Stimulated activated CD4-positive, alpha-beta T cell treated with anti-CD3 and anti-CD28 coated beads, Interleukin-4, amount 100 ng/mL, for 24 hours (primary cell): ENCODE data around the gene WFS1.

Experiments
- DNase-seq: peaks from one replicate; pipeline ENCODE4 v3.0.0-alpha.2; 2020

Gene WFS1

GRCh38 chr4:6302869-6303268 is 33.2 kb downstream of the WFS1 start:
- DNase-seq: no peak

GRCh38 chr4:6303943-6304342 is 34.3 kb downstream of the WFS1 start:
- no peak for DNase-seq

- DNase-seq: no peak
Observed at GRCh38 chr4:6306299-6306698, 36.6 kb downstream of the WFS1 start.

DNA sequence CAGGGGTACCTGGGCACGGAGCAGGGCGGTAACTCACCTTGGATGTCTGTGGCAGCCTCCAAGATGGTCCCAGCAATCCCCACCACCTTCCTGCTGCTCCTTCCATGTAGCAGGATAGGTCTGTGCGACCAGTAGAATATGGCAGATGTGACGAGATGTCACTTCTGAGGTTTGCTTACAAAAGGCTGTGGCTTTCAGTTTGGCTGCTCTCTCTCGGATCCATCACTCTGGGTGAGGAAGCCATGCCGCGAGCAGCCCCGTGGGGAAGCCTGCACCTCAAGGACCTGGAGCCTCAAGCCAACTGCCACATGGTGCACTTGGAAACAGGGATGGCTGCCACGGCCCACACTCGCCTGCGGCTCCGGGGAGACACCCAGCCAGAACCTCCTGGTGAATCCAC is 37.6 kb downstream of the WFS1 start:
- no peak for DNase-seq

DNA sequence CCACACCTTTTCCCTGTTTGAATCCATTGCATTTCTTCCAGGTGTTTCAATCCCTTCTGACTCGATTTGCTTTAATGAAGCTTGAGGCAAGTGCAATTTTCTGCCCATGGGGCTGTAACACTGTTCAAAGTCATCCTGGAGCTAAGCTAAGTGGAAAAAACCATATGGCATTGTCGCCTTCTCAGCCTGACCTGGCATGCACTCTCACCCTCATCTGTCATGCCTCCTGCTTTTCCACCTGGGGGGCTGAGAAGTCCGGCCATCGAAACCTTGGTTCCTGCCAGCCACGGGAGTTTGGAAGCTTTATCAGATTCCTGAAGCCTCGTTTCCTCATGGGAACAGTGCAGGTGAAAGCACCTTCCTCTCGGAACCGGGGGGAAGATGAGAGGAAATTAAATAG is 38.2 kb downstream of the WFS1 start:
- no peak for DNase-seq

GRCh38 chr4:6308899-6309643 is 39.4 kb downstream of the WFS1 start:
- DNase-seq: no peak

DNA sequence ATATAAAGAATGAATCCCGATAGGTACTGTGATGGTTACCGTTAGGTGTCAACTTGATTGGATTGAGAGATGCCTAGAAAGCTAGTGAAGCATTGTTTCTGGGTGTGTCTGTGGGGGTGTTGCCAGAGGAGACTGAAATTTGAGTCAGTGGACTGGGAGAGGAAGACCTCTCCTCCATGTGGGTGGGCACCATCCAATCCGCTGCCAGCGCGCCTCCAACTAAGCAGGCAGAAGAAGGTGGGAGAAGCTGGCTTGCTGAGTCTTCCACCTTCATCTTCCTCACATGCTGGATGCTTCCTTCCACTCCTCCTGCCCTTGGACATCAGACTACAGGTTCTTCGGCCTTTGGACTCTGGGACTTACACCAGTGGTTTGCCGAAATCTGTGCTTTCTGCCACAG is 40.1 kb downstream of the WFS1 start:
- no peak for DNase-seq

GRCh38 chr4:6313216-6313615 is 43.6 kb downstream of the WFS1 start:
- DNase-seq: no peak

GRCh38 chr4:6316461-6317003 is 46.9 kb downstream of the WFS1 start:
- DNase-seq: no peak

- no peak for DNase-seq
Observed at GRCh38 chr4:6318206-6318605, 48.6 kb downstream of the WFS1 start.

- DNase-seq: no peak
Observed at GRCh38 chr4:6319530-6320150, 50.0 kb downstream of the WFS1 start.

DNA sequence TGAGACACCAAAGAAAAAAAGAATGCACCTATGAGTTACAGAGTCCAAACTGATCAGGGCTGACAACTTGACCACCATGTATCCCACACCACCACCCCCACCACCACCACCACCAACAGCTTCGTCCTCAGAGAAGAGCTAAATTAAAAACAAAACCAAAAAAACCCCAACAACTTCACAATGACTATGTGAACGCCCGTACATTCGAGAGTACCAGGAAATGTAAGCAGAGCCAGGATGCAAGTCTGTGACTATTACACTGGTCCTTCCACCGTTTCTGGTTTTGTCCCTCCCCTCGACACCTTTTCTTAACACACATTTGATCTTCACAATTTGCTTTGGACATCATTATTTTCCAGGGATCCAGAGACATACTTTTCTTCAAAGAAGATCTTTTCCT is 51.0 kb downstream of the WFS1 start:
- DNase-seq: no peak

- no peak for DNase-seq
Observed at GRCh38 chr4:6321361-6321760, 51.7 kb downstream of the WFS1 start.

DNA sequence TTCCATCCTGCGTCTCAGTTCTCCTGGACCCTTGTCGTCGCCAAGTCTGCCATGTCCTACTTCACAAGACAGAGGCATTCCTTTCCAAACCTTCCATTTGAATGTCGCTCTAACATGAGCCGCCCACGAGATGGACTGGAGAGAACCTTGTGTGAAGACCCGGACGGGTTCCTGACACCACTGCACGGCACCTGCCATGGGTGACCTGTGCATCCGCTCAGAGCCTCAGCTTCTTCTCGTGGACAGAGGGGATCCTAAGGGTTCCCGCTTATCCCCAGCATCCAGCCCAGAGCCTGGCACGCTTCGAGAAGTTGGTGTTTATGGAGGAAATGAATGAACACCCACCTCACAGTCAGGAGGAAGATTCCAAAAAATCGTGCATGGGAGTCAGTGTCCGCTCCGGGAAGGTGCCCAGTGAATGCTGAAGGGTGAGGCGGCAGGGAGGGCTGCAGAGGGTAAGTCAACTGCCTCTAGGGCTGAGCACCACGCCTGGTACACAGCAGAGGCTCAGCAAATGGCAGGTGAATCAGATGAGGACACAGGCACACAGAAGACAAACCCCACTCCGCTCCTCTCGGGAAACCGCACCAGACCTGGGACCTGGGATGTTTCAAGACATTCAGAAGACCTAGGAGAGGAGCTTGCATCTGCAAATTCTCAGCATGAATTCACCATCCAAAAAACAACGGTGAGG is 52.6 kb downstream of the WFS1 start:
- DNase-seq: no peak

GRCh38 chr4:6322761-6323566 is 53.3 kb downstream of the WFS1 start:
- DNase-seq: no peak

DNA sequence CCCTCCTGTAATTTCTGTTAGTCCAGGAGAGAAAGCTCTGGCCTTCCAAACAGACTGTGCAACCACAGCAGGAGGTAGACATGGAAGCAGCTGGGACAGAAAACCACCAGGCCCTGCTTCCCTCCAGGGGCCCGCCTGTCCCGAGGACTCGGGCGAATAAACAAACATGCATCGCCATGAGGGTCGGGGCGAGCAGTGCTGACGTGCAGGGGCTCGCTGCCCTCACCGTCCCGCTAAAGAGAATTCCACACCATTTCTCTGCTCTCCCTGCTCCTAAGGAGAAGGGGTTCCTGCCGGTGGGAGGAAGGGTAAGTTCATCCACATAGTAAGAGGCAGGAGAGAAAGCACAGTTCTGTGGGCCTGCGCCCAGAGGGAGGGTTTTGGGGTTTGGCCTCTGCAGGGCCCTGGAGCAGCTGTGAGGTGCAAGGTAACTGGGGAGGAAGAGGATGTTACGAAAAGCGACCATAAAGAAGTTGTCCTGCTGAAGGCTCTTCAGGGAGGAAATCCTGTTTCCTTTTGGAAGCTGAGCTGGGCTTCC is 54.9 kb downstream of the WFS1 start:
- no peak for DNase-seq

DNA sequence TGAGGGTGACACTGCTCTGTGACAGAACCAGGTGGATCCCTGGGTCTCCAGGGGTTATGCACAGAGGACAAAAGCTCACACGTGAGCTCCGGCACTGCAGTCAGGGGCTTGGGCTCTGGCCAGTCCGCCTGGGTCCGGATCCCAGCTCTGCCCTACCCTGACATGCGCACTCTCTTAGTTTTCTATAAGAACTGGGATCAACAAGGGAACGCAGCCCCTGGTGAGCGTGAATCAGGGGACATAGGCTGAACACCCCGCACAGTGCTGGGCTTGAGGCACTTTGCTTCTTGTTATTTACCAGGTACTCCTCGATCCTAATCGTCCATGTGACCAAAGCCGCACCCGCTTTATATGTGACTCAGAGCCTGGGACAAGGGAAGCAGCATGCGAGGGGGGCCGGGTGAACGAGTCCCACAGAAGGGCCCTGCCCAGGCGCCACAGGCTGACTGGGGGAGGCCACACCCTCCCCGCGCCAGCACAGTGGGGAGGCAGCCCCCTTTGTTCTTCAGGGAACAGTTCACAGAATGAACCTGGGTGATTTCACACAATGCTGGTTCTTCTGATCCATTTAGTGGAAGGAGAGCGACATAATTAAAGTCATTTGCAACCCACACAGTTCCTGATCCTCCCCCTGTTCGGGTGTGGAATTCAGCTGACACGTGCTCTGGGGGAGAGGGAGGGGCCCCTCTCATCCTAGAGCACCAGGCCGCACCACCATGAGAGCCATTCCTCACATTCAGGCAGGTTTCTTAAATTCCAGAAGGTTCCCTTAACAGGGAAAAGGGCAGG is 55.5 kb downstream of the WFS1 start:
- no peak for DNase-seq

DNA sequence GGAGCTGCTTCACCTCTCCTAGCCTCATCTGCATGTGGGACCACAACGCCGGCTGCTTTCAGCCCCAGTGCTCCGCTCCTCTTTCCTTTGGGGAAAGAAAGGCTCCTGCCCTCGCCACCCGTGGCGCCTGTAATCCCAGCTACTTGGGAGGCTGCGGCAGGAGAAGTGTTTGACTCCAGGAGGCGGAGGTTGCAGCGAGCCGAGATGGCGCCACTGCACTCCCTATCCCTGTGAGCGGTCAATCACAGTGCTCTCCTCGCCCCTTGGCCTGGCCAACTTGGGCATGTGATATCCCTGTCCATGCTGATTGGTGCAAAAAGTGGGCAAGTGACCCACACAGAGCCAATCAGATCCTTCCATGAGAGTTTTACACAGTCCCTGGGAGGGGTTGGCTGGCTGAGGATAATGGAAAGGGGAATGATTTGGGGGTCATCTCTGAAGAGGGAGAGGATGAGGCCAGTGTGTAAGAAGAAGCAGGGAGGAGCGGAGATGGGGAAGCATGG is 56.2 kb downstream of the WFS1 start:
- no peak for DNase-seq

DNA sequence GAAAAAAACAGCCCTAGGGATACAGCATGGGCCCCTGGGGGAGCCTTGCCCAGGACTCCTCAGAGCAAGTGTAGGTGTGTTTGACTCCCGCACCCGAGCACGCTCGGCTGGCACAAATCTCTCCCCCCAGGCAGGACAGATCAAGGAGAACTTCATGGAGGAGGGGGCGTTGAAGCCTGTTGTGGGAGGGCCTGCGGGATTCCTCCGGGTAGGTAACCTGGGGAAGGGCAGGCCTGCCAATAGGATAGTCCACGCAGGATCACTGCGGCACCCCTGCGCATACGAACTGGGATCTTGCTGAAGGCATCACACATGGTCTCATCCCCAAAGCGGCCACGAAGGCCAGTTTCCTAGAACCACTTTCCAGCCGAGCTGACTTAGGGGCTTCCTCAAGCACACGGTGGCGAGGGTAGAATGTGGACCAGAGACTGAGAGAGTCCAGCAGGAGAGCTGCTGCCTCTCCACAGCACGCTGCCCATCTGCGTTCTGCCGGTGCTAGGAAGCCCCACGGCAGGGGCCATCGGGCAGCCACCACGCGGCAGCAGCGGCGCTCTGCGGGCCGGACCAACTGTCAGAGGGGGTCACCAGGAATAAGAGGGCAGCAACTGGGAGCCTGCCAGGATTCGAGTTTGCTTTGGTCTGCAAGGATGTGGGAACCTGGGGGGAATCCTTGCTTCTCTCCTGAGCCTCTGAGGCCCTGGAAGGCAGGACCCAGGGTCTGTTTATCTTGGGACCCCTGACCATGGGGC is 56.8 kb downstream of the WFS1 start:
- DNase-seq: no peak

DNA sequence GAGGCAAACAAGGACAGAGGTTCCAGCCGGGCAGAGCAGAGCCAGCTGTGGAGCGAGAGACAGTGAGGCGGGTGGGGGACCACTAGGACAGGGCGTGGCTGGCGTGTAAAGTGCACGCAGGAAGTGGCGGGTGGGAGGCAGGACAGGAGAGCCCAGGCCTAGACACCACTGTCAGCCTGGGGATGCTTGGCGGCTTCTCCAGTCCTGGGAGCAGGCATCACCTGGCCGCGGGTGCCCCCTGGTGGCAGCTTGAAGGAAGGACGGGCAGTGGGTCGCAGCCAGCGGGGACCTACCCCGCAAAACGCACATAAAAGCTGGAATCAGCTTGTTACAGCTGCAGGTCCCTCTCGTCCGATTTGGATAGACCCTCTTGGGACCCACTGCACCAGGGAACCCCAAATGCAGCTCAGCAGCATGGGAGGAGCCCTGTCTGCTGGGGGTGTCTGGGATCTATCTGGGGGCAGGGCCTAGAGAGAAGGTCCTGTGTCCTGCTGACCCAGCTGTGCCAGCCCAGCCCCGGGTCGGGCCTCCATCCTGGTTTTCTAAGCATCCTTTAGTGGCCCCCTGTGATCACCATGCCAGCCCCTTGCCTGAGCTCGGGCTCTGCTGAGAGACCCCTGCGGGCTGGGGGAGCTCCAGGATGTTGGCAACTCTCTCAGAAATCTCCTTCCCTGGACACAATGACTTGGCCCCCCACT is 57.7 kb downstream of the WFS1 start:
- DNase-seq: peak; percentile 81
